ENCODE data around the gene RPL27A. TPM values are rescaled to one million over a fixed set of nuclear protein-coding genes. Genes with fewer than 3 reads are reported as not detected.

The RPL27A gene
- total and polyA plus RNA-seq, 2 of the 8 experiments (the other 6 are each of a cell fraction or from before 2014, with no cell fraction given), result 1,756 to 1,777 TPM

- DNase-seq (ENCODE audit: low read depth in 1 of 2, low spot score in 2 of 2) (no peak), FAIRE-seq (no peak)
- no peak overlapping the region for H3K27ac ChIP-seq (ENCODE audit: low read depth, low read length)
- H3K79me1 ChIP-seq (ENCODE audit: low read depth, low read length), result no peaks in the 10 kb centered on the region
- 97% methylated on average over 2 of the region's 2 CpGs; no CpG with 5 or more reads in 1 of the 2 experiments for WGBS, 2 experiments (ENCODE audit: extremely low coverage in 1 of 2, insufficient coverage in 1 of 2, insufficient read length in 1 of 2, insufficient replicate concordance in 2 of 2, low coverage in 1 of 2, low lambda C conversion rate in 2 of 2, missing lambda C conversion rate in 1 of 2)
- H4K20me1 ChIP-seq (replicated peaks in 1 of 2; ENCODE audit: control insufficient read depth in 1 of 2, insufficient read depth in 2 of 2, low read length in 2 of 2), result no peaks in the 10 kb centered on the region
- no peaks in the 10 kb centered on the region; a peak in 2 of 8 replicates for H3K36me3 ChIP-seq (ENCODE audit: control insufficient read depth in 2 of 4, insufficient read depth in 4 of 4, low read length in 3 of 4)
- H3K18ac ChIP-seq (ENCODE audit: extremely low read depth, low read length), result no peak overlapping the region
- no peak overlapping the region for H3K14ac ChIP-seq (ENCODE audit: insufficient read length)
- no peaks in the 10 kb centered on the region for H3K27me3 ChIP-seq (replicated peaks in 1 of 4; ENCODE audit: control insufficient read depth in 3 of 4, extremely low read depth in 1 of 4, insufficient read depth in 3 of 4, low read length in 3 of 4)
- H3K4ac ChIP-seq (replicated peaks; ENCODE audit: insufficient read length, low read depth, low read length), result no peak overlapping the region
- CTCF ChIA-PET (ENCODE audit: partially characterized antibody), result interaction anchor here (0.7 to 1.4 kb wide), 5 partner anchors 28 to 256 kb away, joined by 3 read pairs; no protein-coding TSS in a partner anchor
- no peaks in the 10 kb centered on the region for H3K9me3 ChIP-seq (ENCODE audit: insufficient read depth in 2 of 2, low read depth in 1 of 2, low read length in 1 of 2)
- no peak overlapping the region for H3K9ac ChIP-seq (replicated peaks in 1 of 4; ENCODE audit: extremely low read depth in 1 of 4, low read depth in 3 of 4, low read length in 3 of 4)
- H2BK20ac ChIP-seq (ENCODE audit: low read length), result no peak overlapping the region
- H3K56ac ChIP-seq (replicated peaks; ENCODE audit: insufficient read length, low read depth, low read length), result no peak overlapping the region
- no peaks in the 10 kb centered on the region for H3K79me2 ChIP-seq (ENCODE audit: control insufficient read depth in 1 of 2, insufficient read depth in 2 of 2, low read length in 2 of 2)
- peaks cover 13 to 28% (median 19%) of the 10 kb centered on the region in 4 experiments; a peak in 6 of 7 replicates for H3K4me1 ChIP-seq (replicated peaks in 1 of 4; ENCODE audit: control insufficient read depth in 3 of 4, insufficient read depth in 4 of 4, low read length in 3 of 4)
- no peak overlapping the region for H3K4me2 ChIP-seq (ENCODE audit: insufficient read depth in 1 of 2, low read depth in 2 of 2, low read length in 2 of 2)
- 0 out of 2 replicates have a peak overlapping the region, but pooled peaks have one; percentile 44 for H2BK5ac ChIP-seq (ENCODE audit: low read depth, low read length)
- no peak overlapping the region for H3K23ac ChIP-seq (ENCODE audit: insufficient read length)
- no peak overlapping the region for H3K4me3 ChIP-seq (ENCODE audit: extremely low read depth in 1 of 4, insufficient read depth in 2 of 4, low read depth in 3 of 4, low read length in 4 of 4)
- H3K23me2 ChIP-seq (ENCODE audit: low read depth, low read length), result no peaks in the 10 kb centered on the region; the same call in 1 of the 2 replicates
- no peak overlapping the region for H4K91ac ChIP-seq (replicated peaks; ENCODE audit: insufficient read length, low read length)
- H4K8ac ChIP-seq (ENCODE audit: extremely low read depth, insufficient read depth, low read length), result no peak overlapping the region; the same call in 1 of the 2 replicates
- H2BK120ac ChIP-seq (replicated peaks; ENCODE audit: low read depth, low read length), result no peak overlapping the region
- no peak overlapping the region for H4K5ac ChIP-seq (ENCODE audit: insufficient read length, low read depth, low read length)
- H2AFZ ChIP-seq (ENCODE audit: low read length), result no peak overlapping the region
- POLR2A ChIA-PET (ENCODE audit: partially characterized antibody), result interaction anchor here (0.8 to 11.1 kb wide), 7 partner anchors 8 to 208 kb away, joined by 3 to 248 read pairs (median 6); partner anchors contain the start of genes RPL27A and TRIM66
- H2BK12ac ChIP-seq (ENCODE audit: low read depth, low read length), result peak overlapping the region; percentile 3; the same call in 1 of the 2 replicates
- TF ChIP-seq ASH2L (IDR thresholded peaks at IDR 0.05; ENCODE audit: low read length) (no peak), TAF7 (optimal IDR thresholded peaks at IDR 0.05; ENCODE audit: borderline replicate concordance, low read depth, low read length) (no peak), BCL11A (IDR thresholded peaks at IDR 0.05; ENCODE audit: low read depth in 2 of 2, low read length in 2 of 2) (no peak), TBP (IDR thresholded peaks at IDR 0.05; ENCODE audit: low read depth, low read length) (no peak), JUN (IDR thresholded peaks at IDR 0.05; ENCODE audit: low read depth, low read length) (no peak), TCF12 (IDR thresholded peaks at IDR 0.05; ENCODE audit: low read depth, low read length) (no peak), CBX5 (IDR thresholded peaks at IDR 0.05; ENCODE audit: low read depth, low read length) (no peak), GTF2F1 (IDR thresholded peaks at IDR 0.05; ENCODE audit: borderline replicate concordance, low read depth, low read length) (no peak), MAFK (IDR thresholded peaks at IDR 0.05; ENCODE audit: low read depth, low read length) (no peak)
- no peak overlapping the region for H2AK5ac ChIP-seq (ENCODE audit: low read depth, low read length)
- 0 out of 2 replicates have a peak overlapping the region, but pooled peaks have one; percentile 75 for H2BK15ac ChIP-seq (ENCODE audit: low read length)
Observed at GRCh38 chr11:8704136-8704535, 21.5 kb downstream of the RPL27A start.

Data from H1 (cell line).